Neural cell (in vitro differentiated cells): Measurements from ENCODE around the gene JMJD4. TPM values are rescaled to one million over a fixed set of nuclear protein-coding genes. Genes with fewer than 3 reads are reported as not detected.

Source experiments
- H2AFZ ChIP-seq: fragments of 200-600, 300-800 bp; sonication (generic), shearing (Covaris generic); 2 replicates; pipeline ENCODE4 v1.6.0; 2014; ENCODE audit warnings: low read depth, mild to moderate bottlenecking, antibody characterized with exemption, low read length, moderate library complexity
- H3F3A ChIP-seq: fragments of 200-600 bp; shearing (Covaris generic); 2 replicates; pipeline ENCODE4 v1.6.1; 2016; ENCODE audit warnings: mild to moderate bottlenecking, moderate library complexity, mixed read lengths, antibody characterized with exemption, low read length; ENCODE audit not compliant: insufficient read depth, poor library complexity, severe bottlenecking
- H3K27ac ChIP-seq: fragments of 200-600, 300-800 bp; sonication (generic), shearing (Covaris generic); 2 replicates; pipeline ENCODE4 v1.5.1; 2014; ENCODE audit warnings: mild to moderate bottlenecking, low read length, moderate library complexity
- H3K27me3 ChIP-seq: fragments of 300-800, 200-600 bp; sonication (generic), shearing (Covaris generic); 2 replicates; pipeline ENCODE4 v1.6.0; 2014; ENCODE audit warnings: mild to moderate bottlenecking, low read depth, low read length, moderate library complexity; ENCODE audit not compliant: insufficient read depth
- H3K36me3 ChIP-seq: fragments of 300-800, 200-600 bp; sonication (generic), shearing (Covaris generic); 2 replicates; pipeline ENCODE4 v1.5.1; 2014; ENCODE audit warnings: mild to moderate bottlenecking, antibody characterized with exemption, low read length, moderate library complexity; ENCODE audit not compliant: insufficient read depth
- H3K4me2 ChIP-seq: fragments of 300-800, 200-600 bp; sonication (generic), shearing (Covaris generic); 2 replicates; pipeline ENCODE4 v1.6.0; 2014; ENCODE audit warnings: mild to moderate bottlenecking, low read length
- H3K4me3 ChIP-seq: fragments of 300-800, 200-600 bp; sonication (generic), shearing (Covaris generic); 2 replicates; pipeline ENCODE4 v1.5.1; 2014; ENCODE audit warnings: mild to moderate bottlenecking, low read length, moderate library complexity
- H3K79me2 ChIP-seq: fragments of 200-600 bp; shearing (Covaris generic); replicated peaks from 2 replicates; pipeline ENCODE4 v1.6.0; 2014; ENCODE audit warnings: mild to moderate bottlenecking, low read length, moderate library complexity; ENCODE audit not compliant: insufficient read depth
- H3K9ac ChIP-seq: fragments of 300-800, 200-600 bp; sonication (generic), shearing (Covaris generic); 2 replicates; pipeline ENCODE4 v1.6.1; 2016; ENCODE audit warnings: mild to moderate bottlenecking, low read length, mixed read lengths
- H3K9me2 ChIP-seq: fragments of 200-600 bp; shearing (Covaris generic); 2 replicates; pipeline ENCODE4 v1.6.1; 2016; ENCODE audit warnings: mild to moderate bottlenecking, low read length, mixed read lengths; ENCODE audit not compliant: insufficient read depth
- H3K9me3 ChIP-seq: fragments of 200-600, 300-800 bp; sonication (generic), shearing (Covaris generic); 2 replicates; pipeline ENCODE4 v1.6.1; 2016; ENCODE audit warnings: mild to moderate bottlenecking, mixed run types, low read length, moderate library complexity, mixed read lengths
- H4K20me1 ChIP-seq: fragments of 200-600 bp; shearing (Covaris generic); 2 replicates; pipeline ENCODE4 v1.6.1; 2016; ENCODE audit warnings: mild to moderate bottlenecking, mixed run types; ENCODE audit not compliant: insufficient read depth
- CTCF ChIP-seq: fragments of 450-650 bp; IDR thresholded peaks from 2 replicates; pipeline ENCODE4 v1.5.1; 2014; ENCODE audit warnings: antibody characterized with exemption, mild to moderate bottlenecking, moderate library complexity; ENCODE audit not compliant: poor library complexity, severe bottlenecking
- EP300 ChIP-seq: fragments of 450-650 bp; conservative IDR thresholded peaks from 2 replicates; pipeline ENCODE4 v1.6.1; 2014; ENCODE audit warnings: antibody characterized with exemption, mild to moderate bottlenecking, moderate library complexity; ENCODE audit not compliant: poor library complexity, severe bottlenecking
- EZH2 ChIP-seq: fragments of 200-600, 300-800 bp; shearing (Covaris generic), sonication (generic); IDR thresholded peaks from 2 replicates; pipeline ENCODE4 v1.6.1; 2014; ENCODE audit warnings: antibody characterized with exemption, low read length, borderline replicate concordance, mild to moderate bottlenecking; ENCODE audit not compliant: insufficient read depth, poor library complexity, severe bottlenecking
- MXI1 ChIP-seq: fragments of 450-650 bp; conservative IDR thresholded peaks from 2 replicates; pipeline ENCODE4 v1.6.1; 2014; ENCODE audit warnings: antibody characterized with exemption, mild to moderate bottlenecking; ENCODE audit not compliant: poor library complexity, severe bottlenecking
- POLR2AphosphoS5 ChIP-seq: IDR thresholded peaks from 2 replicates; pipeline ENCODE4 v1.6.1; 2012
- RAD21 ChIP-seq: fragments of 450-650 bp; conservative IDR thresholded peaks from 2 replicates; pipeline ENCODE4 v1.6.1; 2014; ENCODE audit warnings: antibody characterized with exemption, mild to moderate bottlenecking, moderate library complexity
- REST ChIP-seq: IDR thresholded peaks from 2 replicates; pipeline ENCODE4 v1.6.1; 2012; ENCODE audit warnings: borderline replicate concordance
- SMC3 ChIP-seq: fragments of 450-650 bp; conservative IDR thresholded peaks from 2 replicates; pipeline ENCODE4 v1.6.1; 2014; ENCODE audit warnings: antibody characterized with exemption, mild to moderate bottlenecking, moderate library complexity; ENCODE audit not compliant: poor library complexity
- TAF1 ChIP-seq: IDR thresholded peaks from 2 replicates; pipeline ENCODE4 v1.6.1; 2012; ENCODE audit warnings: low read depth
- polyA plus RNA-seq: library from polyadenylated mRNA; depleted of rRNA; stranded (reverse); fragments of >200 nt; gene quantifications from 2 replicates; pipeline ENCODE4 v1.2.3, GENCODE V29; 2014

Gene JMJD4
- polyA plus RNA-seq, 1 donor from 2014 or later, result 17.2 TPM

GRCh38 chr1:227769047-227769935 is 34.2 kb upstream of the JMJD4 start:
- Histone ChIP-seq H3K4me3 (no peak overlapping the region), H3K27ac (no peak overlapping the region), H3K36me3 (peaks cover 8% of the 10 kb centered on the region), H3F3A (no peaks in the 10 kb centered on the region), H3K79me2 (no peaks in the 10 kb centered on the region), H2AFZ (no peak overlapping the region), H4K20me1 (no peaks in the 10 kb centered on the region), H3K9ac (no peak overlapping the region), H3K4me2 (no peak overlapping the region), H3K27me3 (no peaks in the 10 kb centered on the region), H3K9me2 (no peaks in the 10 kb centered on the region), H3K9me3 (no peaks in the 10 kb centered on the region)
- TF ChIP-seq RAD21, result no peak
- TF ChIP-seq EP300, result no peak
- TF ChIP-seq REST, result no peak
- no peak for TF ChIP-seq POLR2AphosphoS5
- TF ChIP-seq CTCF, result no peak
- no peak for TF ChIP-seq EZH2
- TF ChIP-seq MXI1, result no peak
- TF ChIP-seq TAF1, result no peak
- TF ChIP-seq SMC3, result no peak

- no peaks in the 10 kb centered on the region for H3F3A ChIP-seq
- H3K9me3 ChIP-seq, result no peaks in the 10 kb centered on the region
- peaks cover 8% of the 10 kb centered on the region for H3K36me3 ChIP-seq
- TF ChIP-seq POLR2AphosphoS5 (no peak), SMC3 (no peak), EP300 (no peak), TAF1 (no peak), EZH2 (no peak), MXI1 (no peak), CTCF (no peak), RAD21 (no peak)
- no peaks in the 10 kb centered on the region for H3K79me2 ChIP-seq
- H2AFZ ChIP-seq, result no peak overlapping the region
- no peaks in the 10 kb centered on the region for H4K20me1 ChIP-seq
- H3K27ac ChIP-seq, result no peak overlapping the region
- no peak overlapping the region for H3K4me2 ChIP-seq
- no peaks in the 10 kb centered on the region for H3K9me2 ChIP-seq
- H3K27me3 ChIP-seq, result no peaks in the 10 kb centered on the region
- H3K4me3 ChIP-seq, result no peak overlapping the region
- no peak overlapping the region for H3K9ac ChIP-seq
Measured at GRCh38 chr1:227768640-227769039, 33.5 kb upstream of the JMJD4 start.
